Measurements from ENCODE around the gene HIC1.

DNA sequence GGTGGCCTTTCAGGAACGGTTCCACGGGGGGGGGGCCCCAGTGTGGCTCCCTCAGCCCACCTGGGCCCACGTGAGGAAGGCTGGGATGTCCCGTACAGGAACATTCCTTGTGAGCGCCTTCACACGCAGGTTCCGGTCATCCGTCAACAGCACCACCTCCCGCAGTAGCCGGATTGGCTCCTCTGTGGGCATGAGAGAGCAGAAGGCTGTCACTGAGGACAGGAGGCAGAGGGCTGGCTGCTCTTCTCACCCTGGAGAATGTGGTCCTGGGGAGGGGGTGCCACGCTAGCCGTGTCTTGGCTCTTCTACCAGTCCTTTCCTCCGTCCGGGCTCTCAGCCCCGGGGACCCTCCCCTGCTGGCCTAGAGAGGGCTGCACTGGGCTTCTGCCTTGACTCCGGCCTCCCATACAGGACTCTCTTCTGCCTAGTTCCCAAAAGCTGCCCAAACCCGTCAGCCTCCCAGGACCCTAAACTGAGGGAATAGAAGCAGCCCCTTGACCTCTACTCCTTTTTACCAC, 6.6 kb downstream of the HIC1 start:
- TF ChIP-seq, protein P1, sequence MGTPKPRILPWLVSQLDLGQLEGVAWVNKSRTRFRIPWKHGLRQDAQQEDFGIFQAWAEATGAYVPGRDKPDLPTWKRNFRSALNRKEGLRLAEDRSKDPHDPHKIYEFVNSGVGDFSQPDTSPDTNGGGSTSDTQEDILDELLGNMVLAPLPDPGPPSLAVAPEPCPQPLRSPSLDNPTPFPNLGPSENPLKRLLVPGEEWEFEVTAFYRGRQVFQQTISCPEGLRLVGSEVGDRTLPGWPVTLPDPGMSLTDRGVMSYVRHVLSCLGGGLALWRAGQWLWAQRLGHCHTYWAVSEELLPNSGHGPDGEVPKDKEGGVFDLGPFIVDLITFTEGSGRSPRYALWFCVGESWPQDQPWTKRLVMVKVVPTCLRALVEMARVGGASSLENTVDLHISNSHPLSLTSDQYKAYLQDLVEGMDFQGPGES (IDR thresholded peaks at IDR 0.05; ENCODE audit: low read depth, low read length), result no peak
- TF ChIP-seq, protein P2, sequence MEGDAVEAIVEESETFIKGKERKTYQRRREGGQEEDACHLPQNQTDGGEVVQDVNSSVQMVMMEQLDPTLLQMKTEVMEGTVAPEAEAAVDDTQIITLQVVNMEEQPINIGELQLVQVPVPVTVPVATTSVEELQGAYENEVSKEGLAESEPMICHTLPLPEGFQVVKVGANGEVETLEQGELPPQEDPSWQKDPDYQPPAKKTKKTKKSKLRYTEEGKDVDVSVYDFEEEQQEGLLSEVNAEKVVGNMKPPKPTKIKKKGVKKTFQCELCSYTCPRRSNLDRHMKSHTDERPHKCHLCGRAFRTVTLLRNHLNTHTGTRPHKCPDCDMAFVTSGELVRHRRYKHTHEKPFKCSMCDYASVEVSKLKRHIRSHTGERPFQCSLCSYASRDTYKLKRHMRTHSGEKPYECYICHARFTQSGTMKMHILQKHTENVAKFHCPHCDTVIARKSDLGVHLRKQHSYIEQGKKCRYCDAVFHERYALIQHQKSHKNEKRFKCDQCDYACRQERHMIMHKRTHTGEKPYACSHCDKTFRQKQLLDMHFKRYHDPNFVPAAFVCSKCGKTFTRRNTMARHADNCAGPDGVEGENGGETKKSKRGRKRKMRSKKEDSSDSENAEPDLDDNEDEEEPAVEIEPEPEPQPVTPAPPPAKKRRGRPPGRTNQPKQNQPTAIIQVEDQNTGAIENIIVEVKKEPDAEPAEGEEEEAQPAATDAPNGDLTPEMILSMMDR (IDR thresholded peaks at IDR 0.05), result no peak
- TF ChIP-seq POLR2AphosphoS5 (IDR thresholded peaks at IDR 0.05; ENCODE audit: low read depth, low read length) (no peak), EP300 (IDR thresholded peaks at IDR 0.05; ENCODE audit: borderline replicate concordance in 1 of 2, low read depth in 1 of 2, low read length in 1 of 2) (no peak), TAF1 (IDR thresholded peaks at IDR 0.05; ENCODE audit: borderline replicate concordance, low read depth, low read length) (no peak), TCF12 (IDR thresholded peaks at IDR 0.05) (no peak), SMC3 (IDR thresholded peaks at IDR 0.05; ENCODE audit: low read depth, low read length) (no peak)
- TF ChIP-seq, protein P3, sequence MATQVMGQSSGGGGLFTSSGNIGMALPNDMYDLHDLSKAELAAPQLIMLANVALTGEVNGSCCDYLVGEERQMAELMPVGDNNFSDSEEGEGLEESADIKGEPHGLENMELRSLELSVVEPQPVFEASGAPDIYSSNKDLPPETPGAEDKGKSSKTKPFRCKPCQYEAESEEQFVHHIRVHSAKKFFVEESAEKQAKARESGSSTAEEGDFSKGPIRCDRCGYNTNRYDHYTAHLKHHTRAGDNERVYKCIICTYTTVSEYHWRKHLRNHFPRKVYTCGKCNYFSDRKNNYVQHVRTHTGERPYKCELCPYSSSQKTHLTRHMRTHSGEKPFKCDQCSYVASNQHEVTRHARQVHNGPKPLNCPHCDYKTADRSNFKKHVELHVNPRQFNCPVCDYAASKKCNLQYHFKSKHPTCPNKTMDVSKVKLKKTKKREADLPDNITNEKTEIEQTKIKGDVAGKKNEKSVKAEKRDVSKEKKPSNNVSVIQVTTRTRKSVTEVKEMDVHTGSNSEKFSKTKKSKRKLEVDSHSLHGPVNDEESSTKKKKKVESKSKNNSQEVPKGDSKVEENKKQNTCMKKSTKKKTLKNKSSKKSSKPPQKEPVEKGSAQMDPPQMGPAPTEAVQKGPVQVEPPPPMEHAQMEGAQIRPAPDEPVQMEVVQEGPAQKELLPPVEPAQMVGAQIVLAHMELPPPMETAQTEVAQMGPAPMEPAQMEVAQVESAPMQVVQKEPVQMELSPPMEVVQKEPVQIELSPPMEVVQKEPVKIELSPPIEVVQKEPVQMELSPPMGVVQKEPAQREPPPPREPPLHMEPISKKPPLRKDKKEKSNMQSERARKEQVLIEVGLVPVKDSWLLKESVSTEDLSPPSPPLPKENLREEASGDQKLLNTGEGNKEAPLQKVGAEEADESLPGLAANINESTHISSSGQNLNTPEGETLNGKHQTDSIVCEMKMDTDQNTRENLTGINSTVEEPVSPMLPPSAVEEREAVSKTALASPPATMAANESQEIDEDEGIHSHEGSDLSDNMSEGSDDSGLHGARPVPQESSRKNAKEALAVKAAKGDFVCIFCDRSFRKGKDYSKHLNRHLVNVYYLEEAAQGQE (IDR thresholded peaks at IDR 0.05; ENCODE audit: low read depth, low read length), result no peak
- TF ChIP-seq, protein P4, sequence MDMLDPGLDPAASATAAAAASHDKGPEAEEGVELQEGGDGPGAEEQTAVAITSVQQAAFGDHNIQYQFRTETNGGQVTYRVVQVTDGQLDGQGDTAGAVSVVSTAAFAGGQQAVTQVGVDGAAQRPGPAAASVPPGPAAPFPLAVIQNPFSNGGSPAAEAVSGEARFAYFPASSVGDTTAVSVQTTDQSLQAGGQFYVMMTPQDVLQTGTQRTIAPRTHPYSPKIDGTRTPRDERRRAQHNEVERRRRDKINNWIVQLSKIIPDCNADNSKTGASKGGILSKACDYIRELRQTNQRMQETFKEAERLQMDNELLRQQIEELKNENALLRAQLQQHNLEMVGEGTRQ (IDR thresholded peaks at IDR 0.05; ENCODE audit: borderline replicate concordance, low read depth, low read length), result no peak
- TF ChIP-seq, protein P5, sequence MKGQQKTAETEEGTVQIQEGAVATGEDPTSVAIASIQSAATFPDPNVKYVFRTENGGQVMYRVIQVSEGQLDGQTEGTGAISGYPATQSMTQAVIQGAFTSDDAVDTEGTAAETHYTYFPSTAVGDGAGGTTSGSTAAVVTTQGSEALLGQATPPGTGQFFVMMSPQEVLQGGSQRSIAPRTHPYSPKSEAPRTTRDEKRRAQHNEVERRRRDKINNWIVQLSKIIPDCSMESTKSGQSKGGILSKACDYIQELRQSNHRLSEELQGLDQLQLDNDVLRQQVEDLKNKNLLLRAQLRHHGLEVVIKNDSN (IDR thresholded peaks at IDR 0.05; ENCODE audit: borderline replicate concordance, low read depth), result no peak
- TF ChIP-seq, protein P6, sequence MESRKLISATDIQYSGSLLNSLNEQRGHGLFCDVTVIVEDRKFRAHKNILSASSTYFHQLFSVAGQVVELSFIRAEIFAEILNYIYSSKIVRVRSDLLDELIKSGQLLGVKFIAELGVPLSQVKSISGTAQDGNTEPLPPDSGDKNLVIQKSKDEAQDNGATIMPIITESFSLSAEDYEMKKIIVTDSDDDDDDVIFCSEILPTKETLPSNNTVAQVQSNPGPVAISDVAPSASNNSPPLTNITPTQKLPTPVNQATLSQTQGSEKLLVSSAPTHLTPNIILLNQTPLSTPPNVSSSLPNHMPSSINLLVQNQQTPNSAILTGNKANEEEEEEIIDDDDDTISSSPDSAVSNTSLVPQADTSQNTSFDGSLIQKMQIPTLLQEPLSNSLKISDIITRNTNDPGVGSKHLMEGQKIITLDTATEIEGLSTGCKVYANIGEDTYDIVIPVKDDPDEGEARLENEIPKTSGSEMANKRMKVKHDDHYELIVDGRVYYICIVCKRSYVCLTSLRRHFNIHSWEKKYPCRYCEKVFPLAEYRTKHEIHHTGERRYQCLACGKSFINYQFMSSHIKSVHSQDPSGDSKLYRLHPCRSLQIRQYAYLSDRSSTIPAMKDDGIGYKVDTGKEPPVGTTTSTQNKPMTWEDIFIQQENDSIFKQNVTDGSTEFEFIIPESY (IDR thresholded peaks at IDR 0.05; ENCODE audit: borderline replicate concordance, low read depth), result no peak

Data from SK-N-SH (cell line).